PFSK-1 (cell line): ENCODE data around the gene TCF7L1.

Experiments
- FOXP2 ChIP-seq: optimal IDR thresholded peaks from 2 replicates; pipeline ENCODE3; 2011; ENCODE audit warnings: borderline replicate concordance, control low read depth, inconsistent platforms; ENCODE audit not compliant: insufficient read depth; ENCODE audit errors: extremely low read length, extremely low read depth
- POLR2AphosphoS5 ChIP-seq: IDR thresholded peaks from 2 replicates; pipeline ENCODE4 v1.6.1; 2012; ENCODE audit warnings: low read depth, mild to moderate bottlenecking, control low read depth, low read length, moderate library complexity
- REST ChIP-seq, 2 experiments: IDR thresholded peaks; 2 replicates each; pipeline versions ENCODE4 v1.6.1 to v1.8.0; 2011 to 2012; ENCODE audit warnings: low read depth in 2 of 2, low read length in 2 of 2, control low read depth in 1 of 2, inconsistent platforms in 1 of 2, mild to moderate bottlenecking in 1 of 2, moderate library complexity in 1 of 2; ENCODE audit not compliant: insufficient read depth in 1 of 2
- SIN3A ChIP-seq: IDR thresholded peaks from 2 replicates; pipeline ENCODE4 v1.6.1; 2012; ENCODE audit warnings: mild to moderate bottlenecking, low read length, moderate library complexity, borderline replicate concordance; ENCODE audit not compliant: insufficient read depth
- TAF1 ChIP-seq: IDR thresholded peaks from 2 replicates; pipeline ENCODE4 v1.6.1; 2012; ENCODE audit warnings: low read length, control low read depth, borderline replicate concordance; ENCODE audit not compliant: insufficient read depth

Gene TCF7L1

GRCh38 chr2:85247610-85248009 lies 114.4 kb downstream of the TCF7L1 start:
- TF ChIP-seq TAF1 (no peak), SIN3A (no peak), FOXP2 (no peak), POLR2AphosphoS5 (no peak), REST (IDR thresholded peaks at IDR 0.05; ENCODE audit: insufficient read depth in 1 of 2, low read depth in 2 of 2, low read length in 2 of 2) (no peak)

GRCh38 chr2:85248773-85249509 lies 115.7 kb downstream of the TCF7L1 start:
- TF ChIP-seq POLR2AphosphoS5: no peak
- no peak for TF ChIP-seq SIN3A
- TF ChIP-seq FOXP2: no peak
- TF ChIP-seq REST (IDR thresholded peaks at IDR 0.05; ENCODE audit: insufficient read depth in 1 of 2, low read depth in 2 of 2, low read length in 2 of 2): no peak
- TF ChIP-seq TAF1: no peak

- no peak for TF ChIP-seq SIN3A
Observed at GRCh38 chr2:85250045-85250444, 116.9 kb downstream of the TCF7L1 start.

- TF ChIP-seq FOXP2: no peak
- TF ChIP-seq TAF1: no peak
- TF ChIP-seq POLR2AphosphoS5: no peak
- TF ChIP-seq SIN3A: no peak
- no peak for TF ChIP-seq REST (IDR thresholded peaks at IDR 0.05; ENCODE audit: insufficient read depth in 1 of 2, low read depth in 2 of 2, low read length in 2 of 2)
Observed at GRCh38 chr2:85251070-85251616, 118.0 kb downstream of the TCF7L1 start.

GRCh38 chr2:85253890-85254289 lies 120.7 kb downstream of the TCF7L1 start:
- TF ChIP-seq REST (IDR thresholded peaks at IDR 0.05; ENCODE audit: insufficient read depth in 1 of 2, low read depth in 2 of 2, low read length in 2 of 2): no peak
- no peak for TF ChIP-seq FOXP2
- no peak for TF ChIP-seq TAF1
- TF ChIP-seq SIN3A: no peak
